HG03175 (cell line): ENCODE measurements around the gene ABLIM3.

ENCODE experiments used
- ATAC-seq: cut with Tn5 transposase; IDR thresholded peaks from one replicate; pipeline ENCODE4 v1.9.1; 2021; ENCODE audit warnings: mild to moderate bottlenecking, moderate library complexity; ENCODE audit not compliant: unreplicated experiment

ABLIM3 gene

GRCh38 chr5:149132474-149132873 lies 8.8 kb upstream of the ABLIM3 start:
- no peak for ATAC-seq

- no peak for ATAC-seq
Measured at GRCh38 chr5:149133795-149134777, 7.2 kb upstream of the ABLIM3 start.

GRCh38 chr5:149134778-149135500 lies 6.4 kb upstream of the ABLIM3 start:
- no peak for ATAC-seq

- no peak for ATAC-seq
Measured at GRCh38 chr5:149135536-149136201, 5.6 kb upstream of the ABLIM3 start.

- ATAC-seq, result no peak
Measured at GRCh38 chr5:149138182-149138923, 2.9 kb upstream of the ABLIM3 start.

- no peak for ATAC-seq
Measured at GRCh38 chr5:149140197-149141002, 893 bp upstream of the ABLIM3 start.

GRCh38 chr5:149141957-149142851 lies 911 bp downstream of the ABLIM3 start:
- no peak for ATAC-seq

- ATAC-seq, result no peak
Measured at GRCh38 chr5:149143470-149143869, 2.2 kb downstream of the ABLIM3 start.

GRCh38 chr5:149144637-149145036 lies 3.3 kb downstream of the ABLIM3 start:
- no peak for ATAC-seq

- ATAC-seq, result no peak
Measured at GRCh38 chr5:149145138-149145537, 3.8 kb downstream of the ABLIM3 start.

GRCh38 chr5:149147676-149148075 lies 6.4 kb downstream of the ABLIM3 start:
- ATAC-seq, result no peak

- no peak for ATAC-seq
Measured at GRCh38 chr5:149149942-149150341, 8.6 kb downstream of the ABLIM3 start.

GRCh38 chr5:149150457-149150856 lies 9.2 kb downstream of the ABLIM3 start:
- ATAC-seq, result no peak

GRCh38 chr5:149151717-149152116 lies 10.4 kb downstream of the ABLIM3 start:
- no peak for ATAC-seq

GRCh38 chr5:149152317-149152746 lies 11.0 kb downstream of the ABLIM3 start:
- no peak for ATAC-seq

- no peak for ATAC-seq
Measured at GRCh38 chr5:149153193-149153750, 12.0 kb downstream of the ABLIM3 start.

- no peak for ATAC-seq
Measured at GRCh38 chr5:149153751-149154610, 12.7 kb downstream of the ABLIM3 start.

GRCh38 chr5:149154650-149155049 lies 13.4 kb downstream of the ABLIM3 start:
- no peak for ATAC-seq
